H1 (cell line): ENCODE data around the gene PHACTR1. TPM values are rescaled to one million over a fixed set of nuclear protein-coding genes. Genes with fewer than 3 reads are reported as not detected.

Experiments used
- CTCF ChIA-PET: fragments of 300-600 bp; sonication (Branson Sonifier 250); formaldehyde crosslinking; loops from one replicate; lab custom pipeline; 2021; ENCODE audit not compliant: partially characterized antibody; lab: Charles Lee
- POLR2A ChIA-PET: fragments of 300-600 bp; sonication (Branson Sonifier 250); formaldehyde crosslinking; loops from one replicate; lab custom pipeline; 2021; ENCODE audit warnings: inconsistent platforms; ENCODE audit not compliant: partially characterized antibody; lab: Charles Lee
- DNase-seq, 2 experiments: peaks; one replicate each; pipeline versions ENCODE4 v3.0.0 to v3.0.0-alpha.2; 2010 to 2022; ENCODE audit warnings: low spot score in 2 of 2, low read depth in 1 of 2, mixed read lengths in 1 of 2
- FAIRE-seq: peaks from 2 replicates; lab custom pipeline; 2011; peaks lifted over from hg19 to GRCh38; lab: Jason Lieb, UNC
- H2AFZ ChIP-seq: 2 replicates; pipeline ENCODE4 v1.8.1; 2012; ENCODE audit warnings: low read length, inconsistent platforms
- H2AK5ac ChIP-seq: 2 replicates; pipeline ENCODE4 v1.6.1; 2013; ENCODE audit warnings: low read depth, low read length
- H2BK120ac ChIP-seq: replicated peaks from 2 replicates; pipeline ENCODE3; 2013; ENCODE audit warnings: low read depth, low read length, inconsistent platforms
- H2BK12ac ChIP-seq: 2 replicates; pipeline ENCODE4 v1.6.1; 2013; ENCODE audit warnings: low read depth, low read length
- H2BK15ac ChIP-seq: 2 replicates; pipeline ENCODE4 v1.6.1; 2013; ENCODE audit warnings: low read length
- H2BK20ac ChIP-seq: 2 replicates; pipeline ENCODE4 v1.6.1; 2013; ENCODE audit warnings: low read length
- H2BK5ac ChIP-seq: 2 replicates; pipeline ENCODE4 v1.6.1; 2013; ENCODE audit warnings: low read depth, low read length
- H3K14ac ChIP-seq: 2 replicates; pipeline ENCODE4 v1.6.1; 2013; ENCODE audit warnings: inconsistent platforms; ENCODE audit not compliant: insufficient read length
- H3K18ac ChIP-seq: 2 replicates; pipeline ENCODE4 v1.6.1; 2013; ENCODE audit warnings: low read length; ENCODE audit errors: extremely low read depth
- H3K23ac ChIP-seq: 2 replicates; pipeline ENCODE4 v1.6.1; 2013; ENCODE audit warnings: inconsistent platforms; ENCODE audit not compliant: insufficient read length
- H3K23me2 ChIP-seq: 2 replicates; pipeline ENCODE4 v1.6.1; 2013; ENCODE audit warnings: low read depth, low read length
- H3K27ac ChIP-seq: 2 replicates; pipeline ENCODE4 v1.6.1; 2011; ENCODE audit warnings: low read depth, low read length, inconsistent platforms
- H3K27me3 ChIP-seq, 4 experiments: replicated peaks in 1 of 4; 1 replicate in 1 of 4; 2 replicates in 3 of 4; pipeline versions ENCODE4 v1.6.1 to v1.8.1; 2011 to 2013; ENCODE audit warnings: low read length in 3 of 4, mild to moderate bottlenecking in 3 of 4, inconsistent platforms in 2 of 4, mixed read lengths in 2 of 4, moderate library complexity in 1 of 4; ENCODE audit not compliant: control insufficient read depth in 3 of 4, insufficient read depth in 3 of 4; ENCODE audit errors: extremely low read depth in 1 of 4
- H3K36me3 ChIP-seq, 4 experiments: 2 replicates each; pipeline versions ENCODE4 v1.6.1 to v1.8.1; 2011 to 2013; ENCODE audit warnings: mild to moderate bottlenecking in 4 of 4, low read length in 3 of 4, moderate library complexity in 2 of 4, control low read depth in 1 of 4, inconsistent platforms in 1 of 4; ENCODE audit not compliant: insufficient read depth in 4 of 4, control insufficient read depth in 2 of 4
- H3K4ac ChIP-seq: replicated peaks from 2 replicates; pipeline ENCODE3; 2013; ENCODE audit warnings: low read length, low read depth, mixed read lengths, inconsistent platforms; ENCODE audit not compliant: insufficient read length
- H3K4me1 ChIP-seq, 4 experiments: replicated peaks in 1 of 4; 1 replicate in 1 of 4; 2 replicates in 3 of 4; pipeline versions ENCODE4 v1.6.1 to v1.8.1; 2011 to 2013; ENCODE audit warnings: low read length in 3 of 4, inconsistent platforms in 2 of 4, mixed read lengths in 1 of 4; ENCODE audit not compliant: insufficient read depth in 4 of 4, control insufficient read depth in 3 of 4
- H3K4me2 ChIP-seq, 2 experiments: 2 replicates each; pipeline versions ENCODE4 v1.6.1 to v1.8.1; 2011 to 2013; ENCODE audit warnings: low read depth in 2 of 2, low read length in 2 of 2, control low read depth in 1 of 2, inconsistent platforms in 1 of 2, mild to moderate bottlenecking in 1 of 2; ENCODE audit not compliant: insufficient read depth in 1 of 2
- H3K4me3 ChIP-seq, 4 experiments: fragments of 200-600, 300-600 bp in 1 of 4; sonication (generic), shearing (Covaris generic), sonication (Bioruptor Twin) in 1 of 4; 2 replicates each; pipeline versions ENCODE4 v1.5.1 to v1.8.1; 2011 to 2016; ENCODE audit warnings: low read length in 4 of 4, low read depth in 3 of 4, control low read depth in 2 of 4, inconsistent platforms in 2 of 4, mild to moderate bottlenecking in 2 of 4, mixed read lengths in 1 of 4, moderate library complexity in 1 of 4; ENCODE audit not compliant: insufficient read depth in 2 of 4; ENCODE audit errors: extremely low read depth in 1 of 4
- H3K56ac ChIP-seq: replicated peaks from 2 replicates; pipeline ENCODE3; 2013; ENCODE audit warnings: low read depth, mild to moderate bottlenecking, mixed read lengths, low read length, inconsistent platforms; ENCODE audit not compliant: insufficient read length
- H3K79me1 ChIP-seq: 2 replicates; pipeline ENCODE4 v1.6.1; 2013; ENCODE audit warnings: low read depth, low read length, control low read depth
- H3K79me2 ChIP-seq, 2 experiments: 2 replicates each; pipeline versions ENCODE4 v1.6.1 to v1.8.1; 2012 to 2013; ENCODE audit warnings: low read length in 2 of 2, mild to moderate bottlenecking in 2 of 2, inconsistent platforms in 1 of 2; ENCODE audit not compliant: insufficient read depth in 2 of 2, control insufficient read depth in 1 of 2
- H3K9ac ChIP-seq, 4 experiments: replicated peaks in 1 of 4; 1 replicate in 1 of 4; 2 replicates in 3 of 4; pipeline versions ENCODE4 v1.6.1 to v1.8.1; 2011 to 2013; ENCODE audit warnings: low read depth in 3 of 4, low read length in 3 of 4, control low read depth in 2 of 4, mild to moderate bottlenecking in 2 of 4, moderate library complexity in 2 of 4, inconsistent platforms in 1 of 4; ENCODE audit errors: extremely low read depth in 1 of 4
- H3K9me3 ChIP-seq, 2 experiments: 2 replicates each; pipeline versions ENCODE4 v1.6.1 to v1.8.1; 2012 to 2013; ENCODE audit warnings: mild to moderate bottlenecking in 2 of 2, moderate library complexity in 2 of 2, control low read depth in 1 of 2, inconsistent platforms in 1 of 2, low read depth in 1 of 2, low read length in 1 of 2, mixed read lengths in 1 of 2; ENCODE audit not compliant: insufficient read depth in 2 of 2
- H4K20me1 ChIP-seq, 2 experiments: replicated peaks in 1 of 2; 2 replicates each; pipeline versions ENCODE3 to v1.8.1; 2011 to 2013; ENCODE audit warnings: inconsistent platforms in 2 of 2, low read length in 2 of 2, mild to moderate bottlenecking in 1 of 2; ENCODE audit not compliant: insufficient read depth in 2 of 2, control insufficient read depth in 1 of 2
- H4K5ac ChIP-seq: 2 replicates; pipeline ENCODE4 v1.6.1; 2013; ENCODE audit warnings: low read length, low read depth, mixed read lengths, inconsistent platforms; ENCODE audit not compliant: insufficient read length
- H4K8ac ChIP-seq: 2 replicates; pipeline ENCODE4 v1.8.0; 2013; ENCODE audit warnings: mild to moderate bottlenecking, moderate library complexity, low read length, inconsistent platforms; ENCODE audit not compliant: insufficient read depth; ENCODE audit errors: extremely low read depth
- H4K91ac ChIP-seq: replicated peaks from 2 replicates; pipeline ENCODE3; 2013; ENCODE audit warnings: low read length, mixed read lengths, inconsistent platforms; ENCODE audit not compliant: insufficient read length
- BCL11A ChIP-seq, 2 experiments: IDR thresholded peaks; one replicate each; pipeline ENCODE4 v1.6.1; 2011; ENCODE audit warnings: low read depth in 2 of 2, low read length in 2 of 2, mild to moderate bottlenecking in 2 of 2
- CHD1 ChIP-seq: IDR thresholded peaks from 2 replicates; pipeline ENCODE4 v1.6.1; 2012; ENCODE audit warnings: low read depth, low read length, improper control_type of control experiment
- GABPA ChIP-seq: IDR thresholded peaks from 2 replicates; pipeline ENCODE4 v1.6.1; 2011; ENCODE audit warnings: mild to moderate bottlenecking, low read length, moderate library complexity, borderline replicate concordance; ENCODE audit not compliant: insufficient read depth
- JUN ChIP-seq: IDR thresholded peaks from 2 replicates; pipeline ENCODE4 v1.6.1; 2011; ENCODE audit warnings: low read depth, mild to moderate bottlenecking, improper control_type of control experiment, low read length
- KDM4A ChIP-seq: IDR thresholded peaks from one replicate; pipeline ENCODE4 v1.7.1; 2012; ENCODE audit warnings: low read depth, mild to moderate bottlenecking, moderate library complexity, low read length, inconsistent platforms; ENCODE audit not compliant: severe bottlenecking
- NANOG ChIP-seq: IDR thresholded peaks from 2 replicates; pipeline ENCODE4 v1.6.1; 2011; ENCODE audit warnings: low read length, low read depth, mild to moderate bottlenecking, inconsistent platforms; ENCODE audit not compliant: insufficient read depth, poor library complexity, severe bottlenecking
- RBBP5 ChIP-seq: IDR thresholded peaks from 2 replicates; pipeline ENCODE4 v1.7.1; 2012; ENCODE audit warnings: low read depth, mild to moderate bottlenecking, inconsistent platforms, low read length, moderate library complexity, borderline replicate concordance
- SAP30 ChIP-seq: fragments of 300-600 bp; sonication (generic); IDR thresholded peaks from 2 replicates; pipeline ENCODE4 v1.7.1; 2012; ENCODE audit warnings: low read length, moderate library complexity, mild to moderate bottlenecking, inconsistent platforms; ENCODE audit not compliant: insufficient read depth, insufficient replicate concordance
- SP2 ChIP-seq: IDR thresholded peaks from 2 replicates; pipeline ENCODE4 v1.6.1; 2012; ENCODE audit warnings: mild to moderate bottlenecking, low read length, inconsistent platforms
- TCF12 ChIP-seq: IDR thresholded peaks from 2 replicates; pipeline ENCODE4 v1.6.1; 2011; ENCODE audit warnings: low read depth, mild to moderate bottlenecking, low read length
- ZNF274 ChIP-seq: IDR thresholded peaks from 2 replicates; pipeline ENCODE4 v1.7.0; 2012; ENCODE audit warnings: low read length, borderline replicate concordance; ENCODE audit errors: extremely low read depth
- WGBS, 2 experiments: shearing (Covaris generic) in 1 of 2; methylation state at CpG; one replicate each; pipeline versions ENCODE4 v1.1.6 to v1.1.7; 2013 to 2015; ENCODE audit warnings: low lambda C conversion rate in 2 of 2, mixed read lengths in 2 of 2, inconsistent platforms in 1 of 2, low coverage in 1 of 2, missing lambda C conversion rate in 1 of 2; ENCODE audit not compliant: insufficient replicate concordance in 2 of 2, insufficient coverage in 1 of 2, insufficient read length in 1 of 2; ENCODE audit errors: extremely low coverage in 1 of 2, missing lambda C conversion rate in 1 of 2; 5-methylcytosine and 5-hydroxymethylcytosine counted together
- polyA plus RNA-seq, 7 experiments: library from polyadenylated mRNA; depleted of rRNA in 3 of 7; stranded (reverse) in 5 of 7; unstranded in 2 of 7; fragments of >200 nt in 5 of 7; fragments of 200-250 nt in 2 of 7; gene quantifications; 1 replicate in 5 of 7; 2 replicates in 1 of 7; 4 replicates in 1 of 7; pipeline versions ENCODE4 v1.2.1 to v1.2.3, GENCODE V29; 2011 to 2013; ENCODE audit warnings: missing spikeins in 2 of 7, mixed read lengths in 2 of 7
- total RNA-seq: library from RNA; stranded (reverse); fragmentation: NEBNext Ultra II Directional; extraction: Animal tissue kit (Norgen Biotek cat#: 25700); gene quantifications from 2 replicates; pipeline ENCODE4 v1.2.1, GENCODE V29; 2021
- TF ChIP-seq, protein P1 (sequence below): IDR thresholded peaks from 2 replicates; pipeline ENCODE4 v1.6.1; 2012; ENCODE audit warnings: inconsistent platforms

PHACTR1 gene
- total and polyA plus RNA-seq, 2 of the 8 experiments (the other 6 are each of a cell fraction or from before 2014, with no cell fraction given), result 3.9 to 17.1 TPM

DNA sequence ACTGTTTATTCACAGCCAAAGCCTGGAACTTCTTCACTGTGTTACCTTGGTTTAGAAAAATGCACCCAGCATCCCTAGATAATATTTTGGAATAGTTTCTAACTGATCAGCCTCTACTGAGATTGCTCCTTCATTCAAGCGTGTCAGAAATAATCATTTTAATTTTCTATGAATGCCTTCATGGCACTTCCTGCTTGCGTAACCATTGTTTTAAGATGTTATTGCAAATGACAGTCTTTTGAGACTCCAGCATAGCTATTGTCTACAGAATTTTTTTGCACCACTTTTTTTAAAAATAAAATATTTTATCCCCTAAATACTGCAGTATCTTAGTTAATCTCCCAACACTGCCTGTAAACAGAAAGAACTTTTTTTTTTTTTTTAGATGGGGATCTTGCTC is 213.1 kb downstream of the PHACTR1 start:
- FAIRE-seq (no peak), DNase-seq (no peak)
- no peak overlapping the region for H3K14ac ChIP-seq
- H2BK12ac ChIP-seq, result no peak overlapping the region
- H3K79me1 ChIP-seq, result no peaks in the 10 kb centered on the region
- no peak overlapping the region for H2BK20ac ChIP-seq
- no peak overlapping the region for H3K4me3 ChIP-seq
- TF ChIP-seq, protein P1, sequence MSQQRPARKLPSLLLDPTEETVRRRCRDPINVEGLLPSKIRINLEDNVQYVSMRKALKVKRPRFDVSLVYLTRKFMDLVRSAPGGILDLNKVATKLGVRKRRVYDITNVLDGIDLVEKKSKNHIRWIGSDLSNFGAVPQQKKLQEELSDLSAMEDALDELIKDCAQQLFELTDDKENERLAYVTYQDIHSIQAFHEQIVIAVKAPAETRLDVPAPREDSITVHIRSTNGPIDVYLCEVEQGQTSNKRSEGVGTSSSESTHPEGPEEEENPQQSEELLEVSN, result no peak
- TF ChIP-seq TCF12, result no peak
- TF ChIP-seq CHD1, result no peak
- no peak for TF ChIP-seq SP2
- no peak for TF ChIP-seq RBBP5
- TF ChIP-seq SAP30, result no peak
- no peak for TF ChIP-seq GABPA
- no peak for TF ChIP-seq NANOG
- no peak for TF ChIP-seq KDM4A
- TF ChIP-seq BCL11A (IDR thresholded peaks at IDR 0.05; ENCODE audit: low read depth in 2 of 2, low read length in 2 of 2), result no peak
- no peak for TF ChIP-seq JUN
- no peak for TF ChIP-seq ZNF274
- no peak overlapping the region for H2AFZ ChIP-seq
- no peak overlapping the region for H3K4me2 ChIP-seq
- no peak overlapping the region for H3K56ac ChIP-seq
- no peak overlapping the region for H3K23ac ChIP-seq
- H3K36me3 ChIP-seq, result peaks cover 0 to 2% (median 0%) of the 10 kb centered on the region in 4 experiments; a peak in 1 of 8 replicates
- H3K4ac ChIP-seq, result no peak overlapping the region
- 78% methylated on average over 2 of the region's 2 CpGs; no CpG with 5 or more reads in 1 of the 2 experiments for WGBS, 2 experiments
- no peak overlapping the region for H4K8ac ChIP-seq
- POLR2A ChIA-PET, result no interaction called here
- H4K5ac ChIP-seq, result no peak overlapping the region
- no peaks in the 10 kb centered on the region for H4K20me1 ChIP-seq
- no peak overlapping the region for H2AK5ac ChIP-seq
- no peak overlapping the region for H2BK5ac ChIP-seq
- H4K91ac ChIP-seq, result no peak overlapping the region
- H3K27me3 ChIP-seq, result no peaks in the 10 kb centered on the region; a peak in 1 of 7 replicates
- H3K27ac ChIP-seq, result no peak overlapping the region
- H3K18ac ChIP-seq, result no peak overlapping the region
- no peak overlapping the region for H2BK120ac ChIP-seq
- H3K79me2 ChIP-seq, result no peaks in the 10 kb centered on the region
- H3K4me1 ChIP-seq, result peaks cover 0 to 9% (median 4%) of the 10 kb centered on the region in 4 experiments; a peak in 3 of 7 replicates
- no peaks in the 10 kb centered on the region for H3K23me2 ChIP-seq
- H3K9me3 ChIP-seq, result no peaks in the 10 kb centered on the region
- CTCF ChIA-PET, result interaction anchor here (0.6 kb wide), 1 partner anchor 86 kb away, joined by 4 read pairs; no protein-coding TSS in a partner anchor
- no peak overlapping the region for H2BK15ac ChIP-seq
- H3K9ac ChIP-seq, result no peak overlapping the region
